NK-92 (cell line): ENCODE results near the gene FAM168B.

Experiments used
- DNase-seq: peaks from one replicate; lab custom pipeline; 2025; ENCODE audit not compliant: unreplicated experiment; lab: John Stamatoyannopoulos, UW

Gene FAM168B

DNA sequence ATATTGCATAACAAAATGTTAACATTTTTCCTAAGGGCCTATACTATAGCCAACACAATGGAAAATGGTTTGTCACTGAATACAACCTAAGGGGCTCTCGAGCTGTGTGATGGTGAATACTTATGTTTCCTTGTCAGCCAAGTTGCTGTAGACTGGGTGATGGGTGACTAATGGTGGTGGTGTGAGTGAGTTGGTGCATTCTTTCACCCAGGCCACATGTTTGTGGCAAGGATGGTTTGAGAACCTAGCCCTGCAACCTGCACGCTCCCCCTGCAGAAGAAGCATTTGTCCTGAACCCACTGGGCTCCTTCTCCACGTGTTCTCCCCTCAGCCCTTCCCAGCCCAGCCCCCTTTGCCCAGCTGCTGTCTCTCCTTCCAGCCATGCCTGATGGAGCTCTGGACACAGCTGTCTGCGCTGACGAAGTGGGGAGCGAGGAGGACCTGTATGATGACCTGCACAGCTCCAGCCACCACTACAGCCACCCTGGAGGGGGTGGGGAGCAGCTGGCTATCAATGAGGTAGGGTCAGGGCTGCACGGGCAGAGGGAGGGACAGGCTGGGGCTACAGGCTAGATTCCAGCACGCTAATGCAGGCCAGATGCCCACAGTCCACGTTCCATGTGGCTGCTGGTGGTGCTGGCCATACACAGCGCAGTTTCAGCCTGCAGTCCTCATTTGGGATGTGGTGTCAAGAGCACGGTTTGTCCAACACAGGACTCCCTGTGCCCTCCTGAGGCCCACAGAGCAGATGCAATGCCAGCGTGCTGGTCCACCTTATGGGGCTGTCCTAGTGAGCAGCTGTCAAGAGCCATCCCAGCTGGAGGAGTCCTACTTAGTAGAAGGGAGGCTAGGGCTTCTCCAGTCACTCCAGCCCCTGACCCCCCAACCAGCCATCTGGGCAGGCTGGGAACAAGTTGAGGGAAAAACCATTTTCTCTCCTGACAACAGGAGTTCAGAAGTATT is 65.4 kb downstream of the FAM168B start:
- DNase-seq, result no peak

DNA sequence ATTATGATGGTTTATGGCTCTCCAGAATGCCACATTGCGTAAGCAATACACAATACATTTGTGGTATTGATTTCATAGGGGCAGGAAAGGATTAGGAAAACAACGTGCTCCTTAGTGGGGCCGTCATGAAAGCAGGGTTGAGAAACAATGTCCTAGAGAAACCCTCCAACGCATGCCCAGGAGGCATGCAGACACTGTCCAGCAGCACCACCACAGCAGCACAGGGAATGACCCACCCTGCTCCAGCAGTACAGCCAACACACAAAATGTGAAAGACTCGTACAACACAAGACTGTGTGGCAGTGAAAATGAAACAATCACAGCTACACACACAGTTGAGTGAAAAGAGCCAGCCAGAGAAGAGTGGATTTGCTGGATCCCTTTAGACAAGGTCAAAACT is 66.3 kb downstream of the FAM168B start:
- no peak for DNase-seq

DNA sequence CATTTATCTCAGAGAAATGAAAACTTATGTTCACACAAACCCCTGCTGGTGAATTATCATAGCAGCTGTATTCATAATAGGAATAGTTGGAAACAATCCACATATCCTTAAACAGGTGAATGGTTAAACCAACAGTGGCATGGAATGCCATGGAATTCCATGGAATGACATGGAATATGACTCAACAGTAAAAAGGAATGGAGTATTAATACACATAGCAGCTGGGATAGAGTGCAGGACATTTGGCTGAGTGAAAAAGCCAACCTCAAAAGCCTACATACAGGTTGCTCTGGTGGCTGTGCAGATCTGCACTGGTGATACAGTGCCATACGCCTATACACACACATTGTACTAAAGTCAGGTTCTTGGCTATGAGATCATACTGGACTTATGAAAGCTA is 69.5 kb downstream of the FAM168B start:
- no peak for DNase-seq

DNA sequence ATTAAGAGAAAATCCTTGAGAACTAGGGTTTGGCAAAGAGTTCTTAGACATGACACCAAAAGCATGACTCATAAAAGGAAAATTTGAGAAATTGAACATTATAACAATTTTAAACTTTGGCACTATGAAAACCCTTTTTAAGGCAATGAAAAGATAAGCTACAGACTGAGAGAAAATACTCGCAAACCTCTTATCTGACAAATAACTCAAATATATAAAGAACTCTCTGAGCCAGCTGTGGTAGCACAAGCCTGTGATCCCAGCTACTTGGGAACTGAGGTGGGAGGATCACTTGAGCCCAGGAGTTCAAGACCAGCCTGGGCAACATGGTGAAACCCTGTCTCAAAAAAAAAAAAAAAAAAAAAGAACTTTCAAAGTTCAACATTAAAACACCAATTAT is 70.5 kb downstream of the FAM168B start:
- DNase-seq, result no peak

DNA sequence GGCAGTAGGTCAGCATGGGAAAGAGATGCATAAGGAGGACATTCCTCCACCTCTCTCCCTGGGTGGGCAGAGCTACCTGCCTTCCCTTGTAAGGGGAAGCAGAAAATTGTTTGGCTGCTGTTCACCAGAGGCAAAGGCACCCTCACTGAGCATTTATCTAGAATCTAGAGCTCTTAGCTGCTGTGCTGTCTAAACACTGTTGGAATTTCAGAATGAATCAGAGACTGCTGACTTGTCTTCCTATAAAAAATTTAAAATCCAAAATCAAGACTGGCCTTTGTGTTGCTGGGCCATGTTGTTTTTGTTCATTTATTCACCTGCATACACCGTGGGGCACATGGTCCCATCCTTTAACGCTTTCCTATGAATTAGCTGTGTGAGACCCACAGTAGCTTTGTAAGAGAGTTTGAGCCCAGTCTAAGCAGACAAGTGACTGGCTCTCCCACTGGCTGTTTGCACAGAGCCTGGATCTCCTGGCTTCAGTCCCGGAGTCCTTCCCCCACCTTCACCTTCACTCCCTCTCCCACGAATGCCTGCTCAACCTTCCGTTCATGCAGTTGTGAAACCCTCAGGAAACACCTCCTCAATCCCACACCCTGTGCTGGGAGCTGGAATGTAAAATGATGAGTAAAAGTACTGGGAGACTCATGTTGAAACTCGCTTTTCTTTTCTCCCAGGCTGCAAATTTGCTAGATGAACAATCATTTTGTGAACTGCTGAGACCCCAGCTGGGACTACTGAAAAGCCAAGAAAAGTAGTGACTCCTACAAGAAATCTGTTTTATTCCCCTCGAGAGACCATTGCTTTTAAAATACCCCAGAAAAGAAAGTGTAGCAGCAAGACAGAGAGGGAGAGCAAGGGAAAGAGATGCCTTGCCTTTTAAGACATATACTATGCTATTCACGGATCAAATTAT is 76.2 kb downstream of the FAM168B start:
- no peak for DNase-seq

- DNase-seq, result no peak
These were observed 77.5 kb downstream of the FAM168B start for GRCh38 chr2:131015764-131016163.

- DNase-seq, result no peak
These were observed 79.1 kb downstream of the FAM168B start for GRCh38 chr2:131014141-131014540.

DNA sequence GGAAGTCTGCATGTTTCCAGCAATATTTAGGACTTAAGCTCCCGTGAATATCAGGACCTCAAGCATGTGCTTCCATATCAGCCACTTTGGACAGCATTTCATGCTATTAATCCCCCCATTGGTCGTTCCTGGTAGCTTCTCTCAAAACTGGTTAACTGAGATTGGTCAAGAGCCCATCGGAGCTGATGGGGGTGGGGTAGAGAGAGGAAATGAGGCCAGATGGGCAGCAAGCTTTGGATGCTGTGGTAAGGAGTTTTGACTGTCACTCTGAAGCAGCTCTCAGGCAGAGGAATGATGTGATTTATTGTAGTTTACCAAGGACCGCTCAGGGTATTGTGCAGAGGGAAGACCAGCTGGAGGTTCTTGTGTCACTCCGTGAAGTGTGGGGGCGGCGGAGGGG is 81.8 kb downstream of the FAM168B start:
- DNase-seq, result no peak

- no peak for DNase-seq
These were observed 82.7 kb downstream of the FAM168B start for GRCh38 chr2:131010566-131010965.

- no peak for DNase-seq
These were observed 83.4 kb downstream of the FAM168B start for GRCh38 chr2:131009713-131010475.

GRCh38 chr2:131008967-131009366 is 84.3 kb downstream of the FAM168B start:
- no peak for DNase-seq

DNA sequence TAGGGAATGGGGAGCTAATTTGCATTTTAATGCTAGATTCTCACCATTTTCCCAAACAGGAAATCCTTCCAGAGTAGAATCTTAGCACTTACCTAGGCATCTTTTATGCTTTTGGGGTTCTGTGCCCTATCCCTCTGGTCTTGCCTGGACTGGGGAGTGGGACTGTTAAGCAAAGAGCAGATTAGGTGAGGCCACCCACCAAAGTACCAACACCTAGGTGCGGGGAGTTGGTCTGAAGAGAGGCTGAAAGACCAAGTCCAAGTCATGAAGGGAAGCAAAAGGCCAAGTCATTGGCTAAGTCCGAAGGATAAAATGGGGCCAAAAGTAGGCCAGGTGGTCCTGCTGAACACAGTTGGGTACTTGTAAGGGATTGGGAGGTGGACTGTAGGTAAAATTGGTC is 86.7 kb downstream of the FAM168B start:
- DNase-seq, result no peak

DNA sequence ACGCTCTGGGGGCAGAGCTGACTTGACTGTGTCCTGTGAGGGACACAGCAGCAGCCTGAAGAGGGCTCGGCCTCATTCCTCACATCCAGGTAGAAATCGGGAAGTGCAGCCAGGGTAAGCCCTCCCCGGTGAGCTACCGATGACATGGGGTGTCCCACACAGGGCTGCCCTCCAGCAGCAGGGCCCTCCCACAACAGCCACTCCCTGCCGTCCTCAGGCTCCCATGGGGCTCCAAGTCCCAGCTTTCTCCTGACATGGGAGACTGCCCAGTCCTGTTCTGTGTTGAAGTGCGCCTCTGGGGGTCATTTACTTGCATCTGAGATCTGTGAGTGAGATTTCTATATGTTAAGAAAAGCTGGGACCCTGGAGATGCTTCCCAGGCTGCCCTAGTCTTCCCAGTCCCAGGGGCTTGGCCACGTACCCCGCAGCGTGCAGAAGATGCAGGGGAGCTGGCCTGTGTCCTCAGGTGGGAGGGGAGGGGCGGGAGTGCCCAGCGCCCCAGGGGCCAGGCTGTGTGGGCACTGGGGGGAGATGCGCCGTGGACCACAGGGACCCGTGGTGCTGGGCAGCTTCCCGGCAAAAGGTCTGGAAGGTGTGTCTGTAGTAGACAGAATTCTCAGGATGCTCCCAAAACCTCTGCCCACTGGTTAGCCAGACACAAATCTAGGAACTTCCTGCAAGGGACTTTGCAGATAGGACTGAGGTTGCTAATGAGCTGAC is 87.9 kb downstream of the FAM168B start:
- no peak for DNase-seq

GRCh38 chr2:131004446-131005209 is 88.6 kb downstream of the FAM168B start:
- DNase-seq, result no peak

- no peak for DNase-seq
These were observed 94.7 kb downstream of the FAM168B start for GRCh38 chr2:130998561-130998960.
